HG03064 (cell line): Measurements from ENCODE around the gene MUC3A.
A peak's percentile ranks its signal among the peaks of the same experiment; 100 is the strongest.

Experiments
- ATAC-seq: cut with Tn5 transposase; IDR thresholded peaks from one replicate; pipeline ENCODE4 v1.9.1; 2021; ENCODE audit warnings: low read depth; ENCODE audit not compliant: unreplicated experiment

Gene MUC3A

DNA sequence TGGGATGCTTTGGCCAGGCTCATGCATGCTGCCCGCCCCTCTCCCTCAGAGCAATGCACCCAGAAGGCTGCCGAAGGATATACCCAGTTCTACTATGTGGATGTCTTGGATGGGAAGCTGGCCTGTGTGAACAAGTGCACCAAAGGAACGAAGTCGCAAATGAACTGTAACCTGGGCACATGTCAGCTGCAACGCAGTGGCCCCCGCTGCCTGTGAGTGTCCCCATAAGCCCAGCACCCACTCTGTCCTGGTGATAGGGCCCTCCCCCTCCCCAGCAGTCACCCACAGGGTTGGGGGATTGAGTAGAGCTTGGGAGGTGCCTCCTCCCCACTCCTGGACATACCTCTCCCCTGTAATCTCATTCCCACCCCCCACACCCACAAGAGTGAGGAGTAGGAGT, 63.6 kb downstream of the MUC3A start:
- no peak for ATAC-seq

- ATAC-seq, result no peak
These were observed 66.3 kb downstream of the MUC3A start for GRCh38 chr7:101015626-101016025.

GRCh38 chr7:101017064-101017777, 67.9 kb downstream of the MUC3A start:
- ATAC-seq, result peak; percentile 67
